GM23248 (cell line): ENCODE results near the gene PANK2.

Source experiments
- EZH2 ChIP-seq: fragments of 200-600 bp; sonication (generic); IDR thresholded peaks from 2 replicates; pipeline ENCODE4 v1.6.1; 2018; ENCODE audit warnings: antibody characterized with exemption, mild to moderate bottlenecking; ENCODE audit not compliant: insufficient read depth, poor library complexity, severe bottlenecking
- EZH2phosphoT487 ChIP-seq: fragments of 200-600 bp; sonication (generic); IDR thresholded peaks from 2 replicates; pipeline ENCODE4 v1.6.1; 2018; ENCODE audit warnings: antibody characterized with exemption, moderate library complexity, mild to moderate bottlenecking, low read depth; ENCODE audit not compliant: insufficient read depth

- no peak for TF ChIP-seq EZH2phosphoT487
- TF ChIP-seq EZH2: no peak
Observed at GRCh38 chr20:3971145-3971544, 82.0 kb downstream of the PANK2 start.
